ENCODE results near the gene WDR59. TPM values are rescaled to one million over a fixed set of nuclear protein-coding genes. Genes with fewer than 3 reads are reported as not detected.

WDR59 gene
- total and polyA plus RNA-seq, 8 donors: 23.0 to 62.3 (median 31.9) TPM

- 57 to 67% methylated on average over 9 of the region's 12 CpGs for whole genome bisulfite sequencing, 2 donors
- TF ChIP-seq, protein P1, sequence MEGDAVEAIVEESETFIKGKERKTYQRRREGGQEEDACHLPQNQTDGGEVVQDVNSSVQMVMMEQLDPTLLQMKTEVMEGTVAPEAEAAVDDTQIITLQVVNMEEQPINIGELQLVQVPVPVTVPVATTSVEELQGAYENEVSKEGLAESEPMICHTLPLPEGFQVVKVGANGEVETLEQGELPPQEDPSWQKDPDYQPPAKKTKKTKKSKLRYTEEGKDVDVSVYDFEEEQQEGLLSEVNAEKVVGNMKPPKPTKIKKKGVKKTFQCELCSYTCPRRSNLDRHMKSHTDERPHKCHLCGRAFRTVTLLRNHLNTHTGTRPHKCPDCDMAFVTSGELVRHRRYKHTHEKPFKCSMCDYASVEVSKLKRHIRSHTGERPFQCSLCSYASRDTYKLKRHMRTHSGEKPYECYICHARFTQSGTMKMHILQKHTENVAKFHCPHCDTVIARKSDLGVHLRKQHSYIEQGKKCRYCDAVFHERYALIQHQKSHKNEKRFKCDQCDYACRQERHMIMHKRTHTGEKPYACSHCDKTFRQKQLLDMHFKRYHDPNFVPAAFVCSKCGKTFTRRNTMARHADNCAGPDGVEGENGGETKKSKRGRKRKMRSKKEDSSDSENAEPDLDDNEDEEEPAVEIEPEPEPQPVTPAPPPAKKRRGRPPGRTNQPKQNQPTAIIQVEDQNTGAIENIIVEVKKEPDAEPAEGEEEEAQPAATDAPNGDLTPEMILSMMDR (IDR thresholded peaks at IDR 0.05): no peak
- ATAC-seq (peak in 2 of 4 donors; percentile 52 to 58), DNase-seq (no peak), FAIRE-seq (no peak)
- Histone ChIP-seq H3K27ac (no peak overlapping the region), H3K4me1 (no peaks in the 10 kb centered on the region), H3K4me3 (no peak overlapping the region), H3K9me3 (no peaks in the 10 kb centered on the region), H3K27me3 (no peaks in the 10 kb centered on the region), H3K36me3 (no peaks in the 10 kb centered on the region)
- intact Hi-C loops (cut with DNase I): loop anchor here in 2 of 3 donors (10.0 kb wide), 2 partner anchors 151 to 249 kb away; partner anchors contain the start of gene LDHD (in 1 of the 2)
Observed at GRCh38 chr16:74865922-74866598, 118.9 kb downstream of the WDR59 start.

- ATAC-seq (peak; percentile 60 to 81 (median 76)), DNase-seq (peak in 1 of 6 donors; percentile 24), FAIRE-seq (no peak)
- Histone ChIP-seq H3K4me3 (no peak overlapping the region), H3K27ac (no peak overlapping the region), H3K36me3 (no peaks in the 10 kb centered on the region), H3K9me3 (no peaks in the 10 kb centered on the region), H3K27me3 (no peaks in the 10 kb centered on the region), H3K4me1 (no peaks in the 10 kb centered on the region)
- 15 to 17% methylated on average over 10 of the region's 10 CpGs for WGBS, 2 donors
- intact Hi-C loops (cut with DNase I): loop anchor here in 2 of 3 donors (5.0 to 10.0 kb wide), 3 partner anchors 148 to 252 kb away; partner anchors contain the start of gene LDHD (in 1 of the 2)
- TF ChIP-seq, protein P1 (IDR thresholded peaks at IDR 0.05): peak; percentile 41 to 75 (median 72)
Observed at GRCh38 chr16:74862743-74863244, 122.1 kb downstream of the WDR59 start.

- no peak for FAIRE-seq
- no peak overlapping the region for H3K27ac ChIP-seq
- intact Hi-C loops (cut with DNase I): loop anchor here in 1 of 3 donors (10.0 kb wide), 1 partner anchor 138 kb away; no protein-coding TSS in a partner anchor
- no peak for ATAC-seq
- WGBS, 2 donors: 66 to 78% methylated on average over 4 of the region's 4 CpGs
- no peaks in the 10 kb centered on the region for H3K27me3 ChIP-seq
- no peaks in the 10 kb centered on the region for H3K4me1 ChIP-seq
- no peak overlapping the region for H3K4me3 ChIP-seq
- no peaks in the 10 kb centered on the region for H3K36me3 ChIP-seq
- DNase-seq: no peak
- TF ChIP-seq, protein P1 (IDR thresholded peaks at IDR 0.05): no peak
- H3K9me3 ChIP-seq: no peaks in the 10 kb centered on the region
Observed at GRCh38 chr16:74852500-74852875, 132.4 kb downstream of the WDR59 start.

- Histone ChIP-seq H3K4me1 (no peaks in the 10 kb centered on the region), H3K27me3 (no peaks in the 10 kb centered on the region), H3K9me3 (no peaks in the 10 kb centered on the region), H3K27ac (no peak overlapping the region), H3K4me3 (no peak overlapping the region), H3K36me3 (no peaks in the 10 kb centered on the region)
- FAIRE-seq (no peak), ATAC-seq (no peak), DNase-seq (no peak)
- 67 to 73% methylated on average over 7 of the region's 7 CpGs for WGBS, 2 donors
- TF ChIP-seq, protein P1 (IDR thresholded peaks at IDR 0.05): no peak
- intact Hi-C loops (cut with DNase I): loop anchor here in 1 of 3 donors (10.0 kb wide), 1 partner anchor 135 kb away; no protein-coding TSS in a partner anchor
Observed at GRCh38 chr16:74850027-74850426, 134.9 kb downstream of the WDR59 start.

DNA sequence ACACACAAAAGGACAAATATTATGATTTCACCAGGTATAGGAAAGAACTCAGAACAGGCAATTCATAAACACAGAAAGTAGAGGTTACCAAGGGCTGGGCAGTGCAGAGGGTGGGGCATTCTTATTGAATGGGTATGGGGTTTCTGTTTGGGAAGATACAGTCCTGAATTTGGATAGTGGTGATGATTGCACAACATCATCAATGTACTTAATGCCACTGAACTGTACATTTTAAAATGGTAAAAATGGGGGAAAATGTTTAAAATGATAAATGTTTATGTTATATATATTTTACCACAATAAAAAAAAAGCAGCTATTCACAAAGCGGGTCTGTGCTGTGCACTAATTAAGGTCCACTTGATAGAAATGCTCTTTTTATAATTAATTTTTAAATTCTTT is 137.7 kb downstream of the WDR59 start:
- FAIRE-seq (no peak), DNase-seq (no peak), ATAC-seq (no peak)
- H3K36me3 ChIP-seq: no peaks in the 10 kb centered on the region
- H3K4me1 ChIP-seq: no peaks in the 10 kb centered on the region
- intact Hi-C loops (cut with DNase I): no loop called here
- no peaks in the 10 kb centered on the region for H3K9me3 ChIP-seq
- no peaks in the 10 kb centered on the region for H3K27me3 ChIP-seq
- WGBS, 2 donors: 98 to 100% methylated on average over 1 of the region's 1 CpG
- H3K27ac ChIP-seq: no peak overlapping the region
- TF ChIP-seq, protein P1 (IDR thresholded peaks at IDR 0.05): no peak
- H3K4me3 ChIP-seq: no peak overlapping the region

Measured in pancreas (tissue), 10 donors.